HepG2 (cell line): ENCODE data around the gene ZNF24. TPM values are rescaled to one million over a fixed set of nuclear protein-coding genes. Genes with fewer than 3 reads are reported as not detected.
A peak's percentile ranks its signal among the peaks of the same experiment; 100 is the strongest.

Source experiments
- AGO2 ChIP-seq: fragments of 200-400 bp; formaldehyde crosslinking; optimal IDR thresholded peaks from 2 replicates; pipeline ENCODE3; 2017; ENCODE audit warnings: mild to moderate bottlenecking, low read depth, low read length, moderate library complexity
- DRAP1 ChIP-seq: IDR thresholded peaks from 2 replicates; pipeline ENCODE4 v1.6.1; 2016; ENCODE audit warnings: missing genetic modification reagents, missing compliant biosample characterization
- HNF1B ChIP-seq: sonication (generic); formaldehyde crosslinking; IDR thresholded peaks from 2 replicates; pipeline ENCODE4 v1.5.1; 2020; ENCODE audit warnings: mild to moderate bottlenecking, moderate library complexity, missing genetic modification reagents
- HOXA5 ChIP-seq: sonication (generic); formaldehyde crosslinking; IDR thresholded peaks from 2 replicates; pipeline ENCODE4 v1.4.0; 2020; ENCODE audit warnings: missing genetic modification reagents
- IKZF1 ChIP-seq: fragments of 450-650 bp; IDR thresholded peaks from 2 replicates; pipeline ENCODE4 v1.7.1; 2016
- LBX2 ChIP-seq: sonication (generic); formaldehyde crosslinking; IDR thresholded peaks from 2 replicates; pipeline ENCODE4 v1.5.0; 2020; ENCODE audit warnings: missing genetic modification reagents, mild to moderate bottlenecking, borderline replicate concordance
- MAFK ChIP-seq, 2 experiments: IDR thresholded peaks in 1 of 2; conservative IDR thresholded peaks in 1 of 2; 2 replicates each; pipeline ENCODE4 v1.6.1; 2011; ENCODE audit warnings: improper control_type of control experiment in 2 of 2, low read length in 2 of 2
- NFE2L2 ChIP-seq: fragments of 150-350 bp; IDR thresholded peaks from 2 replicates; pipeline ENCODE4 v1.6.1; 2014; ENCODE audit warnings: low read length
- NR2C2 ChIP-seq: sonication (generic); formaldehyde crosslinking; IDR thresholded peaks from 2 replicates; pipeline ENCODE4 v1.4.0; 2020; ENCODE audit warnings: missing genetic modification reagents, mild to moderate bottlenecking, moderate library complexity, borderline replicate concordance
- SALL2 ChIP-seq: sonication (generic); formaldehyde crosslinking; IDR thresholded peaks from 2 replicates; pipeline ENCODE4 v1.8.1; 2023; ENCODE audit warnings: mild to moderate bottlenecking, missing genetic modification reagents, inconsistent platforms
- TEAD3 ChIP-seq: optimal IDR thresholded peaks from 2 replicates; pipeline ENCODE3; 2016; ENCODE audit warnings: borderline replicate concordance
- TERF1 ChIP-seq: sonication (generic); formaldehyde crosslinking; IDR thresholded peaks from 2 replicates; pipeline ENCODE4 v1.8.0; 2022; ENCODE audit warnings: mild to moderate bottlenecking, missing genetic modification reagents, moderate library complexity
- THRA ChIP-seq: sonication (generic); formaldehyde crosslinking; IDR thresholded peaks from 2 replicates; pipeline ENCODE4 v1.4.0; 2020; ENCODE audit warnings: missing genetic modification reagents, borderline replicate concordance
- ZFX ChIP-seq: sonication (generic); formaldehyde crosslinking; IDR thresholded peaks from 2 replicates; pipeline ENCODE4 v1.4.0; 2020; ENCODE audit warnings: mild to moderate bottlenecking, low read depth, missing genetic modification reagents, moderate library complexity
- ZMYM4 ChIP-seq: sonication (generic); formaldehyde crosslinking; IDR thresholded peaks from 2 replicates; pipeline ENCODE4 v1.8.1; 2023; ENCODE audit warnings: mild to moderate bottlenecking, missing genetic modification reagents
- ZNF264 ChIP-seq: sonication (generic); formaldehyde crosslinking; IDR thresholded peaks from 2 replicates; pipeline ENCODE4 v1.4.0; 2020; ENCODE audit warnings: missing genetic modification reagents
- ZNF383 ChIP-seq: sonication (generic); formaldehyde crosslinking; IDR thresholded peaks from 2 replicates; pipeline ENCODE4 v1.4.0; 2020; ENCODE audit warnings: missing genetic modification reagents, mild to moderate bottlenecking, borderline replicate concordance
- ZNF512B ChIP-seq: sonication (generic); formaldehyde crosslinking; IDR thresholded peaks from 2 replicates; pipeline ENCODE4 v1.5.1; 2020; ENCODE audit warnings: missing genetic modification reagents, mild to moderate bottlenecking, borderline replicate concordance
- ZNF569 ChIP-seq: sonication (generic); formaldehyde crosslinking; IDR thresholded peaks from 2 replicates; pipeline ENCODE4 v1.5.0; 2020; ENCODE audit warnings: mild to moderate bottlenecking, missing genetic modification reagents, moderate library complexity, borderline replicate concordance
- ZNF607 ChIP-seq: sonication (generic); formaldehyde crosslinking; IDR thresholded peaks from 2 replicates; pipeline ENCODE4 v1.5.1; 2020; ENCODE audit warnings: missing genetic modification reagents, mild to moderate bottlenecking, borderline replicate concordance
- polyA plus RNA-seq, 8 experiments: library from polyadenylated mRNA; depleted of rRNA in 3 of 8; stranded (reverse) in 7 of 8; unstranded in 1 of 8; fragments of >200 nt; fragmentation: Illumina TruSeq in 4 of 8; extraction: Trizol in 4 of 8; gene quantifications; 2 replicates each; pipeline versions ENCODE4 v1.2.1 to v1.2.3, GENCODE V29; 2011 to 2016; ENCODE audit warnings: low read depth in 4 of 8, missing spikeins in 1 of 8, mixed read lengths in 1 of 8; ENCODE audit not compliant: insufficient read depth in 1 of 8
- total RNA-seq, 5 experiments: library from RNA; depleted of rRNA; stranded (reverse); fragments of >200 nt; fragmentation: Illumina TruSeq; extraction: Trizol; gene quantifications; 2 replicates each; pipeline ENCODE4 v1.2.3, GENCODE V29; 2016; ENCODE audit warnings: low read depth in 1 of 5

The ZNF24 gene
- total and polyA plus RNA-seq, 2 of the 13 experiments (the other 11 are each of a cell fraction or from before 2014, with no cell fraction given), result 19.5 to 41.1 TPM

- TF ChIP-seq ZNF512B (CRISPR knock-in tag), result no peak
- TF ChIP-seq NR2C2 (CRISPR knock-in tag), result peak; percentile 78
- TF ChIP-seq HNF1B (CRISPR knock-in tag), result peak; percentile 57
- peak; percentile 70; the same call in 1 of the 2 replicates for TF ChIP-seq SALL2
- peak; percentile 98 for TF ChIP-seq ZFX (CRISPR knock-in tag)
- 0 out of 2 replicates have a peak, but pooled peaks have one; percentile 86 for TF ChIP-seq ZNF383
- TF ChIP-seq TERF1, result no peak
- peak; percentile 97 for TF ChIP-seq AGO2
- 0 out of 2 replicates have a peak, but pooled peaks have one; percentile 21 for TF ChIP-seq ZNF569 (CRISPR knock-in tag)
- peak; percentile 87 for TF ChIP-seq ZNF607 (CRISPR knock-in tag)
- no peak for TF ChIP-seq TEAD3 (CRISPR knock-in tag)
- TF ChIP-seq HOXA5 (CRISPR knock-in tag), result no peak; the same call in 1 of the 2 replicates
- TF ChIP-seq ZMYM4, result peak; percentile 19
- TF ChIP-seq NFE2L2, result no peak
- no peak for TF ChIP-seq MAFK (conservative IDR thresholded peaks at IDR 0.05 in 1 of 2, IDR thresholded peaks at IDR 0.05 in 1 of 2; ENCODE audit: low read length in 2 of 2)
- TF ChIP-seq THRA (CRISPR knock-in tag), result no peak
- no peak for TF ChIP-seq IKZF1
- TF ChIP-seq LBX2 (CRISPR knock-in tag), result no peak
- peak; percentile 44 for TF ChIP-seq DRAP1 (CRISPR knock-in tag)
- TF ChIP-seq ZNF264 (CRISPR knock-in tag), result 0 out of 2 replicates have a peak, but pooled peaks have one; percentile 81
Observed at GRCh38 chr18:35343936-35344735, at the start of gene ZNF24 (continued).
